ENCODE results near the gene GABRA5. TPM values are rescaled to one million over a fixed set of nuclear protein-coding genes. Genes with fewer than 3 reads are reported as not detected.

The GABRA5 gene
- polyA plus RNA-seq, 1 donor from 2014 or later, result 25.3 TPM

- Histone ChIP-seq H3K4me3 (ENCODE audit: low read length) (no peak overlapping the region), H3K79me2 (replicated peaks; ENCODE audit: insufficient read depth, low read length) (no peaks in the 10 kb centered on the region), H3K27ac (ENCODE audit: low read length) (no peak overlapping the region), H3F3A (ENCODE audit: insufficient read depth, low read length, poor library complexity, severe bottlenecking) (no peaks in the 10 kb centered on the region), H4K20me1 (ENCODE audit: insufficient read depth) (no peaks in the 10 kb centered on the region), H3K36me3 (ENCODE audit: insufficient read depth, low read length) (no peaks in the 10 kb centered on the region), H3K9me2 (ENCODE audit: insufficient read depth, low read length) (no peaks in the 10 kb centered on the region), H3K27me3 (ENCODE audit: insufficient read depth, low read depth, low read length) (no peaks in the 10 kb centered on the region), H3K4me2 (ENCODE audit: low read length) (no peak overlapping the region), H3K9me3 (ENCODE audit: low read length) (no peaks in the 10 kb centered on the region), H2AFZ (ENCODE audit: low read depth, low read length) (no peak overlapping the region), H3K9ac (ENCODE audit: low read length) (no peak overlapping the region)
- TF ChIP-seq MXI1 (conservative IDR thresholded peaks at IDR 0.05; ENCODE audit: poor library complexity, severe bottlenecking) (no peak), RAD21 (conservative IDR thresholded peaks at IDR 0.05) (no peak), SMC3 (conservative IDR thresholded peaks at IDR 0.05; ENCODE audit: poor library complexity) (no peak), EP300 (conservative IDR thresholded peaks at IDR 0.05; ENCODE audit: poor library complexity, severe bottlenecking) (no peak)
These were observed 70.3 kb downstream of the GABRA5 start for GRCh38 chr15:26937134-26937533.

- TF ChIP-seq EP300 (conservative IDR thresholded peaks at IDR 0.05; ENCODE audit: poor library complexity, severe bottlenecking) (no peak), RAD21 (conservative IDR thresholded peaks at IDR 0.05) (no peak), CTCF (IDR thresholded peaks at IDR 0.05; ENCODE audit: poor library complexity, severe bottlenecking) (no peak), EZH2 (IDR thresholded peaks at IDR 0.05; ENCODE audit: borderline replicate concordance, insufficient read depth, low read length, poor library complexity, severe bottlenecking) (no peak), MXI1 (conservative IDR thresholded peaks at IDR 0.05; ENCODE audit: poor library complexity, severe bottlenecking) (no peak), POLR2AphosphoS5 (IDR thresholded peaks at IDR 0.05) (no peak), TAF1 (IDR thresholded peaks at IDR 0.05; ENCODE audit: low read depth) (no peak), SMC3 (conservative IDR thresholded peaks at IDR 0.05; ENCODE audit: poor library complexity) (no peak), REST (IDR thresholded peaks at IDR 0.05; ENCODE audit: borderline replicate concordance) (no peak)
- Histone ChIP-seq H3K79me2 (replicated peaks; ENCODE audit: insufficient read depth, low read length) (no peaks in the 10 kb centered on the region), H3K9me3 (ENCODE audit: low read length) (no peaks in the 10 kb centered on the region), H3K9me2 (ENCODE audit: insufficient read depth, low read length) (no peaks in the 10 kb centered on the region), H3K4me2 (ENCODE audit: low read length) (no peak overlapping the region), H3F3A (ENCODE audit: insufficient read depth, low read length, poor library complexity, severe bottlenecking) (no peaks in the 10 kb centered on the region), H3K36me3 (ENCODE audit: insufficient read depth, low read length) (no peaks in the 10 kb centered on the region), H3K27ac (ENCODE audit: low read length) (no peak overlapping the region), H2AFZ (ENCODE audit: low read depth, low read length) (no peak overlapping the region), H3K9ac (ENCODE audit: low read length) (no peak overlapping the region), H3K4me3 (ENCODE audit: low read length) (no peak overlapping the region), H4K20me1 (ENCODE audit: insufficient read depth) (no peaks in the 10 kb centered on the region), H3K27me3 (ENCODE audit: insufficient read depth, low read depth, low read length) (no peaks in the 10 kb centered on the region)
These were observed 72.5 kb downstream of the GABRA5 start for GRCh38 chr15:26939398-26939797.

All from neural cell (in vitro differentiated cells).